HepG2 (cell line): ENCODE results near the gene FAM234B. TPM values are rescaled to one million over a fixed set of nuclear protein-coding genes. Genes with fewer than 3 reads are reported as not detected.
A peak's percentile ranks its signal among the peaks of the same experiment; 100 is the strongest.

Experiments
- BCL3 ChIP-seq: sonication (generic); formaldehyde crosslinking; IDR thresholded peaks from 2 replicates; pipeline ENCODE4 v1.5.1; 2020; ENCODE audit warnings: mild to moderate bottlenecking, missing genetic modification reagents, moderate library complexity
- CBX1 ChIP-seq: IDR thresholded peaks from one replicate; pipeline ENCODE4 v1.6.1; 2016; ENCODE audit warnings: antibody characterized with exemption, low read depth
- CTCF ChIP-seq: sonication (generic); formaldehyde crosslinking; IDR thresholded peaks from 2 replicates; pipeline ENCODE4 v1.5.0; 2020; ENCODE audit warnings: mild to moderate bottlenecking, missing genetic modification reagents, moderate library complexity
- EHMT2 ChIP-seq: fragments of 200-600 bp; sonication (generic); IDR thresholded peaks from 2 replicates; pipeline ENCODE4 v1.7.0; 2017; ENCODE audit warnings: antibody characterized with exemption, low read depth, low read length, borderline replicate concordance
- ERF ChIP-seq: IDR thresholded peaks from 2 replicates; pipeline ENCODE4 v1.6.1; 2018; ENCODE audit warnings: missing biosample characterization, missing genetic modification reagents
- GATAD1 ChIP-seq: IDR thresholded peaks from 2 replicates; pipeline ENCODE4 v1.6.1; 2016; ENCODE audit warnings: missing genetic modification reagents, missing compliant biosample characterization
- GLI4 ChIP-seq: sonication (generic); formaldehyde crosslinking; IDR thresholded peaks from 2 replicates; pipeline ENCODE4 v1.5.1; 2020; ENCODE audit warnings: missing genetic modification reagents, mild to moderate bottlenecking, moderate library complexity, borderline replicate concordance
- GTF3A ChIP-seq: sonication (generic); formaldehyde crosslinking; conservative IDR thresholded peaks from 2 replicates; pipeline ENCODE4 v1.4.0; 2020; ENCODE audit warnings: mild to moderate bottlenecking, missing genetic modification reagents
- IKZF4 ChIP-seq: sonication (generic); formaldehyde crosslinking; IDR thresholded peaks from 2 replicates; pipeline ENCODE4 v1.5.1; 2020; ENCODE audit warnings: borderline replicate concordance, mild to moderate bottlenecking, low read depth, missing genetic modification reagents; ENCODE audit errors: not compliant biosample characterization
- MTA1 ChIP-seq: sonication (generic); formaldehyde crosslinking; IDR thresholded peaks from 2 replicates; pipeline ENCODE4 v1.4.0; 2020; ENCODE audit warnings: missing genetic modification reagents, mild to moderate bottlenecking, borderline replicate concordance
- MXD4 ChIP-seq: IDR thresholded peaks from 2 replicates; pipeline ENCODE4 v1.6.1; 2016; ENCODE audit warnings: mild to moderate bottlenecking, missing biosample characterization, missing genetic modification reagents
- NCOA2 ChIP-seq: sonication (generic); formaldehyde crosslinking; IDR thresholded peaks from 2 replicates; pipeline ENCODE4 v1.8.0; 2022; ENCODE audit warnings: inconsistent platforms
- NR2F6 ChIP-seq, 2 experiments: IDR thresholded peaks; 2 replicates each; pipeline ENCODE4 v1.6.1; 2016; ENCODE audit warnings: antibody characterized with exemption in 1 of 2, mild to moderate bottlenecking in 1 of 2
- RFX3 ChIP-seq: IDR thresholded peaks from 2 replicates; pipeline ENCODE4 v1.6.1; 2016; ENCODE audit warnings: missing biosample characterization, missing genetic modification reagents
- SALL1 ChIP-seq: sonication (generic); formaldehyde crosslinking; IDR thresholded peaks from 2 replicates; pipeline ENCODE4 v1.8.0; 2022; ENCODE audit warnings: mild to moderate bottlenecking, missing genetic modification reagents
- TOPORS ChIP-seq: sonication (generic); formaldehyde crosslinking; IDR thresholded peaks from 2 replicates; pipeline ENCODE4 v1.8.0; 2023; ENCODE audit warnings: mild to moderate bottlenecking, missing genetic modification reagents
- ZFAT ChIP-seq: sonication (generic); formaldehyde crosslinking; conservative IDR thresholded peaks from 2 replicates; pipeline ENCODE4 v1.8.1; 2023; ENCODE audit warnings: missing genetic modification reagents, inconsistent platforms
- ZNF337 ChIP-seq: sonication (generic); formaldehyde crosslinking; IDR thresholded peaks from 2 replicates; pipeline ENCODE4 v1.5.1; 2020; ENCODE audit warnings: missing genetic modification reagents, low read depth, mild to moderate bottlenecking, borderline replicate concordance
- ZNF501 ChIP-seq: sonication (generic); formaldehyde crosslinking; IDR thresholded peaks from 2 replicates; pipeline ENCODE4 v1.5.1; 2020; ENCODE audit warnings: mild to moderate bottlenecking, moderate library complexity, missing genetic modification reagents
- ZNF567 ChIP-seq: sonication (generic); formaldehyde crosslinking; IDR thresholded peaks from 2 replicates; pipeline ENCODE4 v1.8.1; 2023; ENCODE audit warnings: mild to moderate bottlenecking, missing genetic modification reagents, borderline replicate concordance
- ZNF788 ChIP-seq: sonication (generic); formaldehyde crosslinking; IDR thresholded peaks from 2 replicates; pipeline ENCODE4 v1.5.0; 2020; ENCODE audit warnings: mild to moderate bottlenecking, missing genetic modification reagents, borderline replicate concordance
- polyA plus RNA-seq, 8 experiments: library from polyadenylated mRNA; depleted of rRNA in 3 of 8; stranded (reverse) in 7 of 8; unstranded in 1 of 8; fragments of >200 nt; fragmentation: Illumina TruSeq in 4 of 8; extraction: Trizol in 4 of 8; gene quantifications; 2 replicates each; pipeline versions ENCODE4 v1.2.1 to v1.2.3, GENCODE V29; 2011 to 2016; ENCODE audit warnings: low read depth in 4 of 8, missing spikeins in 1 of 8, mixed read lengths in 1 of 8; ENCODE audit not compliant: insufficient read depth in 1 of 8
- total RNA-seq, 5 experiments: library from RNA; depleted of rRNA; stranded (reverse); fragments of >200 nt; fragmentation: Illumina TruSeq; extraction: Trizol; gene quantifications; 2 replicates each; pipeline ENCODE4 v1.2.3, GENCODE V29; 2016; ENCODE audit warnings: low read depth in 1 of 5
- TF ChIP-seq, protein P1 (sequence below), 2 experiments: sonication (generic) in 1 of 2; formaldehyde crosslinking in 1 of 2; IDR thresholded peaks; 2 replicates each; pipeline versions ENCODE4 v1.5.1 to v1.6.1; 2011 to 2020; ENCODE audit warnings: borderline replicate concordance in 1 of 2, low read depth in 1 of 2, low read length in 1 of 2, mild to moderate bottlenecking in 1 of 2, missing genetic modification reagents in 1 of 2, moderate library complexity in 1 of 2
- TF ChIP-seq, protein P2 (sequence below): sonication (generic); formaldehyde crosslinking; IDR thresholded peaks from 2 replicates; pipeline ENCODE4 v1.5.0; 2020; ENCODE audit warnings: mild to moderate bottlenecking, missing genetic modification reagents

Gene FAM234B
- total and polyA plus RNA-seq, 2 of the 13 experiments (the other 11 are each of a cell fraction or from before 2014, with no cell fraction given) = 7.8 to 13.8 TPM

GRCh38 chr12:13079440-13079906, 35.3 kb downstream of the FAM234B start (continued):
- TF ChIP-seq GTF3A (CRISPR knock-in tag) (no peak), TOPORS (CRISPR knock-in tag) (no peak), IKZF4 (CRISPR knock-in tag) (no peak), MXD4 (CRISPR knock-in tag) (no peak), EHMT2 (no peak), RFX3 (CRISPR knock-in tag) (peak; percentile 63), BCL3 (no peak), ZNF567 (CRISPR knock-in tag) (no peak), ERF (CRISPR knock-in tag) (peak; percentile 49), ZNF788 (CRISPR knock-in tag) (peak; percentile 49; the same call in 1 of the 2 replicates), CBX1 (no peak), SALL1 (CRISPR knock-in tag) (peak; percentile 97), NR2F6 (IDR thresholded peaks at IDR 0.05) (0 out of 2 replicates have a peak, but pooled peaks have one; percentile 35), NR2F6 (CRISPR knock-in tag; IDR thresholded peaks at IDR 0.05) (peak; percentile 41; the same call in 1 of the 2 replicates), ZFAT (CRISPR knock-in tag) (no peak), CTCF (CRISPR knock-in tag) (peak; percentile 73), GATAD1 (peak; percentile 44), GLI4 (no peak), NCOA2 (CRISPR knock-in tag) (peak; percentile 67), MTA1 (no peak), ZNF337 (CRISPR knock-in tag) (0 out of 2 replicates have a peak, but pooled peaks have one; percentile 50), ZNF501 (CRISPR knock-in tag) (peak; percentile 74)
- TF ChIP-seq, protein P1, sequence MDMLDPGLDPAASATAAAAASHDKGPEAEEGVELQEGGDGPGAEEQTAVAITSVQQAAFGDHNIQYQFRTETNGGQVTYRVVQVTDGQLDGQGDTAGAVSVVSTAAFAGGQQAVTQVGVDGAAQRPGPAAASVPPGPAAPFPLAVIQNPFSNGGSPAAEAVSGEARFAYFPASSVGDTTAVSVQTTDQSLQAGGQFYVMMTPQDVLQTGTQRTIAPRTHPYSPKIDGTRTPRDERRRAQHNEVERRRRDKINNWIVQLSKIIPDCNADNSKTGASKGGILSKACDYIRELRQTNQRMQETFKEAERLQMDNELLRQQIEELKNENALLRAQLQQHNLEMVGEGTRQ (IDR thresholded peaks at IDR 0.05; ENCODE audit: low read depth, low read length) = no peak
- TF ChIP-seq, protein P1 (CRISPR knock-in tag; IDR thresholded peaks at IDR 0.05; ENCODE audit: borderline replicate concordance) = no peak; the same call in 1 of the 2 replicates
- TF ChIP-seq, protein P2, sequence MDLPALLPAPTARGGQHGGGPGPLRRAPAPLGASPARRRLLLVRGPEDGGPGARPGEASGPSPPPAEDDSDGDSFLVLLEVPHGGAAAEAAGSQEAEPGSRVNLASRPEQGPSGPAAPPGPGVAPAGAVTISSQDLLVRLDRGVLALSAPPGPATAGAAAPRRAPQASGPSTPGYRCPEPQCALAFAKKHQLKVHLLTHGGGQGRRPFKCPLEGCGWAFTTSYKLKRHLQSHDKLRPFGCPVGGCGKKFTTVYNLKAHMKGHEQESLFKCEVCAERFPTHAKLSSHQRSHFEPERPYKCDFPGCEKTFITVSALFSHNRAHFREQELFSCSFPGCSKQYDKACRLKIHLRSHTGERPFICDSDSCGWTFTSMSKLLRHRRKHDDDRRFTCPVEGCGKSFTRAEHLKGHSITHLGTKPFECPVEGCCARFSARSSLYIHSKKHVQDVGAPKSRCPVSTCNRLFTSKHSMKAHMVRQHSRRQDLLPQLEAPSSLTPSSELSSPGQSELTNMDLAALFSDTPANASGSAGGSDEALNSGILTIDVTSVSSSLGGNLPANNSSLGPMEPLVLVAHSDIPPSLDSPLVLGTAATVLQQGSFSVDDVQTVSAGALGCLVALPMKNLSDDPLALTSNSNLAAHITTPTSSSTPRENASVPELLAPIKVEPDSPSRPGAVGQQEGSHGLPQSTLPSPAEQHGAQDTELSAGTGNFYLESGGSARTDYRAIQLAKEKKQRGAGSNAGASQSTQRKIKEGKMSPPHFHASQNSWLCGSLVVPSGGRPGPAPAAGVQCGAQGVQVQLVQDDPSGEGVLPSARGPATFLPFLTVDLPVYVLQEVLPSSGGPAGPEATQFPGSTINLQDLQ (CRISPR knock-in tag) = no peak
